H9 (cell line): ENCODE measurements around the gene NTNG2. TPM values are rescaled to one million over a fixed set of nuclear protein-coding genes. Genes with fewer than 3 reads are reported as not detected.

Experiments
- DNase-seq: peaks from one replicate; pipeline ENCODE4 v3.0.0-alpha.2; 2017
- H2AFZ ChIP-seq: one replicate; pipeline ENCODE4 v1.6.1; 2013; ENCODE audit warnings: mild to moderate bottlenecking, low read length, control low read depth, moderate library complexity
- H2AK5ac ChIP-seq: 2 replicates; pipeline ENCODE4 v1.6.1; 2013; ENCODE audit warnings: low read length, control low read depth, mixed read lengths; ENCODE audit not compliant: insufficient read length
- H2BK120ac ChIP-seq: one replicate; pipeline ENCODE4 v1.6.1; 2013; ENCODE audit warnings: low read depth, mild to moderate bottlenecking, low read length, control low read depth, inconsistent platforms; ENCODE audit not compliant: poor library complexity, severe bottlenecking
- H2BK12ac ChIP-seq: 2 replicates; pipeline ENCODE4 v1.6.1; 2013; ENCODE audit warnings: low read length, control low read depth, mixed read lengths, low read depth; ENCODE audit not compliant: insufficient read length
- H2BK15ac ChIP-seq: 2 replicates; pipeline ENCODE4 v1.6.1; 2013; ENCODE audit warnings: low read depth, low read length, control low read depth
- H2BK20ac ChIP-seq: one replicate; pipeline ENCODE4 v1.6.1; 2013; ENCODE audit warnings: low read depth, mild to moderate bottlenecking, low read length, control low read depth, inconsistent platforms; ENCODE audit not compliant: poor library complexity, severe bottlenecking
- H2BK5ac ChIP-seq: 2 replicates; pipeline ENCODE4 v1.6.1; 2013; ENCODE audit warnings: low read length, control low read depth, mixed read lengths; ENCODE audit not compliant: insufficient read length
- H3K14ac ChIP-seq: 2 replicates; pipeline ENCODE4 v1.6.1; 2013; ENCODE audit warnings: low read length, control low read depth; ENCODE audit not compliant: insufficient read depth
- H3K18ac ChIP-seq: 2 replicates; pipeline ENCODE4 v1.6.1; 2013; ENCODE audit warnings: low read depth, mild to moderate bottlenecking, mixed read lengths, low read length, control low read depth; ENCODE audit not compliant: insufficient read length
- H3K23ac ChIP-seq: 2 replicates; pipeline ENCODE4 v1.6.1; 2013; ENCODE audit warnings: low read length, control low read depth, mixed read lengths, low read depth; ENCODE audit not compliant: insufficient read length
- H3K23me2 ChIP-seq: 2 replicates; pipeline ENCODE4 v1.6.1; 2013; ENCODE audit warnings: low read depth, mild to moderate bottlenecking, mixed read lengths, low read length, control low read depth; ENCODE audit not compliant: insufficient read length, poor library complexity, severe bottlenecking
- H3K27ac ChIP-seq: 2 replicates; pipeline ENCODE4 v1.5.1; 2013; ENCODE audit warnings: low read length, control low read depth, mixed read lengths, low read depth; ENCODE audit not compliant: insufficient read length
- H3K27me3 ChIP-seq: 2 replicates; pipeline ENCODE4 v1.6.1; 2013; ENCODE audit warnings: low read length, control low read depth, inconsistent platforms; ENCODE audit not compliant: insufficient read depth
- H3K4ac ChIP-seq: 2 replicates; pipeline ENCODE4 v1.6.1; 2013; ENCODE audit warnings: low read depth, mild to moderate bottlenecking, control low read depth, inconsistent platforms, low read length, moderate library complexity
- H3K4me1 ChIP-seq: 2 replicates; pipeline ENCODE4 v1.6.1; 2013; ENCODE audit warnings: low read length, control low read depth, inconsistent platforms; ENCODE audit not compliant: insufficient read depth
- H3K4me2 ChIP-seq: 2 replicates; pipeline ENCODE4 v1.6.1; 2013; ENCODE audit warnings: low read length, control low read depth, mixed read lengths; ENCODE audit not compliant: insufficient read length, insufficient read depth
- H3K56ac ChIP-seq: 2 replicates; pipeline ENCODE4 v1.6.1; 2013; ENCODE audit warnings: low read depth, mild to moderate bottlenecking, mixed read lengths, low read length, control low read depth; ENCODE audit not compliant: insufficient read length
- H3K79me1 ChIP-seq: 2 replicates; pipeline ENCODE4 v1.6.1; 2013; ENCODE audit warnings: low read depth, mild to moderate bottlenecking, moderate library complexity, low read length, control low read depth, inconsistent platforms; ENCODE audit not compliant: insufficient read depth, poor library complexity, severe bottlenecking
- H3K79me2 ChIP-seq: 2 replicates; pipeline ENCODE4 v1.6.1; 2013; ENCODE audit warnings: low read length, control low read depth, inconsistent platforms; ENCODE audit not compliant: insufficient read depth
- H3K9ac ChIP-seq: 2 replicates; pipeline ENCODE4 v1.6.1; 2013; ENCODE audit warnings: low read length, control low read depth, mixed read lengths; ENCODE audit not compliant: insufficient read length; ENCODE audit errors: extremely low read depth
- H3K9me3 ChIP-seq: one replicate; pipeline ENCODE4 v1.6.1; 2013; ENCODE audit warnings: low read depth, low read length, inconsistent platforms; ENCODE audit not compliant: control insufficient read depth
- H3T11ph ChIP-seq: one replicate; pipeline ENCODE4 v1.6.1; 2013; ENCODE audit warnings: mild to moderate bottlenecking, low read length, control low read depth, inconsistent platforms
- H4K20me1 ChIP-seq: one replicate; pipeline ENCODE4 v1.6.1; 2013; ENCODE audit not compliant: control insufficient read depth, insufficient read length, insufficient read depth
- H4K5ac ChIP-seq: 2 replicates; pipeline ENCODE4 v1.6.1; 2013; ENCODE audit warnings: low read depth, mild to moderate bottlenecking, mixed read lengths, low read length, control low read depth; ENCODE audit not compliant: insufficient read length
- H4K8ac ChIP-seq: replicated peaks from 2 replicates; pipeline ENCODE4 v1.6.1; 2013; ENCODE audit warnings: low read length, control low read depth, mixed read lengths, low read depth; ENCODE audit not compliant: insufficient read length
- H4K91ac ChIP-seq: 2 replicates; pipeline ENCODE4 v1.6.1; 2013; ENCODE audit warnings: low read depth, mild to moderate bottlenecking, moderate library complexity, mixed read lengths, low read length, control low read depth; ENCODE audit not compliant: insufficient read length
- H3K27ac Mint-ChIP-seq, 3 experiments: 2 replicates in 2 of 3; 3 replicates in 1 of 3; pipeline ENCODE4 v1.8.0; 2020 to 2021; ENCODE audit warnings: mixed read lengths in 3 of 3, mild to moderate bottlenecking in 1 of 3, moderate library complexity in 1 of 3
- H3K27me3 Mint-ChIP-seq: 2 replicates; pipeline ENCODE4 v1.8.0; 2021; ENCODE audit warnings: low read depth, mild to moderate bottlenecking, moderate library complexity, mixed read lengths
- H3K36me3 Mint-ChIP-seq, 3 experiments: 2 replicates in 2 of 3; 3 replicates in 1 of 3; pipeline ENCODE4 v1.8.0; 2020 to 2021; ENCODE audit warnings: low read depth in 3 of 3, mixed read lengths in 3 of 3; ENCODE audit not compliant: insufficient read depth in 1 of 3
- H3K4me1 Mint-ChIP-seq, 2 experiments: 2 replicates each; pipeline ENCODE4 v1.8.0; 2020; ENCODE audit warnings: mixed read lengths in 2 of 2
- H3K4me3 Mint-ChIP-seq, 2 experiments: 2 replicates in 1 of 2; 3 replicates in 1 of 2; pipeline ENCODE4 v1.8.0; 2020 to 2021; ENCODE audit warnings: mild to moderate bottlenecking in 2 of 2, mixed read lengths in 2 of 2, moderate library complexity in 1 of 2
- H3K9me3 Mint-ChIP-seq, 2 experiments: 2 replicates in 1 of 2; 3 replicates in 1 of 2; pipeline ENCODE4 v1.8.0; 2020; ENCODE audit warnings: mild to moderate bottlenecking in 2 of 2, mixed read lengths in 2 of 2, moderate library complexity in 1 of 2
- CTCF ChIP-seq: fragments of 200-600 bp; sonication (generic); conservative IDR thresholded peaks from 3 replicates; pipeline ENCODE4 v1.8.0; 2021; ENCODE audit warnings: antibody characterized with exemption, mild to moderate bottlenecking
- WGBS: extraction: QIAGEN DNeasy Blood & Tissue Kit; methylation state at CpG from one replicate; pipeline ENCODE4 v1.1.7; 2013; ENCODE audit warnings: missing lambda C conversion rate, low lambda C conversion rate, mixed read lengths; ENCODE audit not compliant: insufficient read length; ENCODE audit errors: extremely low coverage; 5-methylcytosine and 5-hydroxymethylcytosine counted together
- total RNA-seq: library from RNA; stranded (reverse); gene quantifications from 2 replicates; pipeline ENCODE4 v1.2.1, GENCODE V29; 2021

NTNG2 gene
- total RNA-seq, 1 experiment from 2014 or later: 0.52 TPM

- H3K9me3 Mint-ChIP-seq: no peaks in the 10 kb centered on the region
- Histone ChIP-seq H3K4me2 (no peak overlapping the region), H2AFZ (no peak overlapping the region), H3K9ac (no peak overlapping the region), H3K4me1 (no peaks in the 10 kb centered on the region), H3K56ac (no peak overlapping the region), H3K27me3 (no peaks in the 10 kb centered on the region), H2BK12ac (no peak overlapping the region), H3K27ac (no peak overlapping the region), H2BK5ac (no peak overlapping the region), H3K23ac (no peak overlapping the region), H4K8ac (no peak overlapping the region), H2BK120ac (no peak overlapping the region), H3K18ac (no peak overlapping the region), H3K14ac (no peak overlapping the region; the same call in 1 of the 2 replicates), H2BK15ac (no peak overlapping the region), H4K91ac (no peak overlapping the region), H4K5ac (no peak overlapping the region), H2AK5ac (no peak overlapping the region), H3T11ph (no peak overlapping the region), H3K79me1 (no peaks in the 10 kb centered on the region), H4K20me1 (no peaks in the 10 kb centered on the region), H3K4ac (no peak overlapping the region), H3K23me2 (no peaks in the 10 kb centered on the region), H3K9me3 (no peaks in the 10 kb centered on the region), H3K79me2 (no peaks in the 10 kb centered on the region), H2BK20ac (no peak overlapping the region)
- H3K4me3 Mint-ChIP-seq: no peak overlapping the region
- WGBS: no CpG with 5 or more reads among the region's 20 CpGs
- H3K27me3 Mint-ChIP-seq: peaks cover 7% of the 10 kb centered on the region
- no peak for DNase-seq
- H3K4me1 Mint-ChIP-seq: peaks cover 2 to 7% of the 10 kb centered on the region in 2 experiments; a peak in 2 of 4 replicates
- H3K36me3 Mint-ChIP-seq: no peaks in the 10 kb centered on the region
- no peak for TF ChIP-seq CTCF
- H3K27ac Mint-ChIP-seq: no peak overlapping the region
Measured at GRCh38 chr9:132231019-132231701, 69.3 kb downstream of the NTNG2 start.
